Upper lobe of left lung (tissue), 6 donors: Measurements from ENCODE around the gene BCL2L14. TPM values are rescaled to one million over a fixed set of nuclear protein-coding genes. Genes with fewer than 3 reads are reported as not detected.

Experiments
- ATAC-seq, 2 donors: fragments of 200-7000 bp; cut with Tn5 transposase; one replicate each; pipeline ENCODE4 v1.9.1; 2022; ENCODE audit warnings: mild to moderate bottlenecking in 2 of 2, moderate library complexity in 2 of 2; ENCODE audit not compliant: low FRiP score in 2 of 2
- DNase-seq, 2 donors: peaks; one replicate each; pipeline ENCODE4 v3.0.0-alpha.2; 2019 to 2020
- H3K27ac ChIP-seq, 4 donors: fragments of 200-600 bp; sonication (generic); one replicate each; pipeline ENCODE4 v1.5.1; 2016 to 2019
- H3K27me3 ChIP-seq, 4 donors: fragments of 200-600 bp; sonication (generic); one replicate each; pipeline ENCODE4 v1.5.1; 2017 to 2019
- H3K36me3 ChIP-seq, 4 donors: fragments of 200-600 bp; sonication (generic); one replicate each; pipeline ENCODE4 v1.5.1; 2016 to 2019
- H3K4me1 ChIP-seq, 4 donors: fragments of 200-600 bp; sonication (generic); one replicate each; pipeline ENCODE4 v1.5.1; 2018 to 2019
- H3K4me3 ChIP-seq, 4 donors: fragments of 200-600 bp; sonication (generic); one replicate each; pipeline ENCODE4 v1.5.1; 2017 to 2019; ENCODE audit warnings: mild to moderate bottlenecking in 2 of 4, moderate library complexity in 1 of 4
- H3K9me3 ChIP-seq, 4 donors: fragments of 200-600 bp; sonication (generic); one replicate each; pipeline ENCODE4 v1.5.1; 2018 to 2019
- CTCF ChIP-seq, 6 experiments: fragments of 450-650 bp in 4 of 6; fragments of 200-600 bp in 2 of 6; sonication (generic) in 2 of 6; IDR thresholded peaks; one replicate each; pipeline ENCODE4 v1.5.1; 2016 to 2019; ENCODE audit warnings: antibody characterized with exemption in 6 of 6
- EP300 ChIP-seq, 4 donors: sonication (generic); formaldehyde crosslinking; IDR thresholded peaks; one replicate each; pipeline ENCODE4 v1.5.1; 2017; ENCODE audit warnings: antibody characterized with exemption in 4 of 4, control low read depth in 2 of 4
- POLR2A ChIP-seq, 4 donors: fragments of 450-650 bp; IDR thresholded peaks; one replicate each; pipeline ENCODE4 v1.5.1; 2016 to 2017; ENCODE audit warnings: antibody characterized with exemption in 4 of 4, mild to moderate bottlenecking in 2 of 4
- POLR2AphosphoS5 ChIP-seq, 2 donors: sonication (generic); formaldehyde crosslinking; IDR thresholded peaks; one replicate each; pipeline ENCODE4 v1.5.1; 2017; ENCODE audit warnings: antibody characterized with exemption in 2 of 2
- WGBS, 2 donors: methylation state at CpG; one replicate each; pipeline ENCODE4 v1.1.5; 2017 to 2018; 5-methylcytosine and 5-hydroxymethylcytosine counted together
- total RNA-seq, 6 donors: library from RNA; depleted of rRNA in 4 of 6; stranded (reverse); fragments of >200 nt in 4 of 6; gene quantifications; one replicate each; pipeline versions ENCODE4 v1.1.0 to v1.2.1, GENCODE V29; 2016 to 2021
- donor health status: DM: no; HTN: no; CAD: no; lungs with moderate emphysema.
- donor health status: DM: no; HTN: yes; CAD: no; lungs with severe emphysema.

The BCL2L14 gene
- total RNA-seq, 6 donors from 2014 or later: 0.57 to 4.6 (median 1.8) TPM; not detected in 1

DNA sequence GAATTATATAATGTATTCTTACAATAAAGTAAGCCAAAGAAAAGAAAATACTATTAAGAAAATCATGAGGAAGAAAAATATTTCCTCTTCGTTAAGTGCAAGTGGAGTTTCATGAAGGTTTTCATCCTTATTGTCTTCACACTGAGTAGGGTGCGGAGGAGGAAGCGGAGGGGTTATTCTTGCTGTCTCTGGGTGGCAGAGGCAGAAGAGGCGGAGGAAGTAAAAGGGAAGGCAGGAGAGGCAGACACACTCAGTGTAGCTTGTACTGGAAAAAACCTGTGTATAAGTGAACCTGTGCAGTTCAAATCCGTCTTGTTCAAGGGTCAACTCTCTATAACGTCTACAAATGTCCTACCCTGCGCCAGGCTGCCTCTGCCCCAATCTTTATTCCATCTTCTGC, 22.0 kb upstream of the BCL2L14 start:
- Histone ChIP-seq H3K27me3 (no peaks in the 10 kb centered on the region), H3K9me3 (no peaks in the 10 kb centered on the region), H3K4me1 (no peaks in the 10 kb centered on the region), H3K27ac (no peak overlapping the region), H3K36me3 (no peaks in the 10 kb centered on the region), H3K4me3 (no peak overlapping the region)
- TF ChIP-seq CTCF (IDR thresholded peaks at IDR 0.05) (no peak), POLR2AphosphoS5 (IDR thresholded peaks at IDR 0.05) (no peak)
- DNase-seq: no peak
- ATAC-seq: no peak
- WGBS, 2 donors: 92% methylated on average over 7 of the region's 7 CpGs

DNA sequence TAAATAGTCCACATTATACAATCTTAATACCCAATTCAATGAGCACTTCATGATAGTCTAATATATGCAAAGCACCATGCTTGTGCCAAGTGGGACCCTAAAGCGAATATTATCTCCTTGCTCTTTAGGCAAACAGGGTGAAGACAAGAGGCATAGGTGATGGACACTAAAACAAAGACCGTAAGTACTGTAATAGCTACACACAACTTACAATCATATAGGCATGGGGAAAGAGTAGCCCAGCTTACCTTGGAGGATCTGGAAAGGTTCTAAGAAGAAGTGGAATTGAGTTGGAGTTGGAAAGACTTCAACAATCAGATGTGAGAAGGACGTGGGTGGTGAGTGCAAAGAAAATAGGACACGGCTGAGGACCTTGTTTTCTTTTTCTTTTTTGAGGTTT, 19.1 kb upstream of the BCL2L14 start:
- Histone ChIP-seq H3K27ac (no peak overlapping the region), H3K9me3 (no peaks in the 10 kb centered on the region), H3K4me1 (no peaks in the 10 kb centered on the region), H3K4me3 (no peak overlapping the region), H3K36me3 (no peaks in the 10 kb centered on the region), H3K27me3 (no peaks in the 10 kb centered on the region)
- DNase-seq (no peak), ATAC-seq (no peak)
- TF ChIP-seq EP300 (IDR thresholded peaks at IDR 0.05): no peak
- no peak for TF ChIP-seq POLR2AphosphoS5 (IDR thresholded peaks at IDR 0.05)
- TF ChIP-seq POLR2A (IDR thresholded peaks at IDR 0.05): no peak
- 92% methylated on average over 4 of the region's 4 CpGs for WGBS, 2 donors

GRCh38 chr12:12054993-12055392, 15.7 kb upstream of the BCL2L14 start:
- WGBS, 2 donors: 63 to 77% methylated on average over 5 of the region's 5 CpGs
- H3K4me3 ChIP-seq: no peak overlapping the region

DNA sequence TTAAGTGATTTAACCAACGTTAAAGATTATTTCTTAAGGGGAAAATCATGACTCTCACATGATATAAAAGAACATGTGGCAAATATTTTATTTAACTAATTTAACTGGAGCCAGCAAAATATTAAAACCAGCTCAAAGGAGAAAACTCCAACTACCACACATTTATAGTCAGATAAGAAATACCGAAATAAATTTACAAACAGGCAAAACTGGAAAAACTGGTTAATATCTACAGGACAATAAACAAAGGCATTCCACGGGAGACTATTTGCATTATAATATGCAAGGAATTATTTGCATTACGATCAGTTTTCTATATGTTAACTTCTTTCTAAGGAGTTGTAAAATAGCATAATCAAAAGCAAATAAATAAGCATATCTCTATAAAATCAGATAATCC, 13.8 kb upstream of the BCL2L14 start:
- TF ChIP-seq CTCF (IDR thresholded peaks at IDR 0.05): no peak
- TF ChIP-seq POLR2AphosphoS5 (IDR thresholded peaks at IDR 0.05): no peak
- TF ChIP-seq POLR2A (IDR thresholded peaks at IDR 0.05): no peak
- no peak for TF ChIP-seq EP300 (IDR thresholded peaks at IDR 0.05)
- no peaks in the 10 kb centered on the region for H3K27me3 ChIP-seq
- no peaks in the 10 kb centered on the region for H3K9me3 ChIP-seq
- H3K36me3 ChIP-seq: no peaks in the 10 kb centered on the region
- ATAC-seq: no peak
- no peak overlapping the region for H3K27ac ChIP-seq
- WGBS, 2 donors: 62 to 70% methylated on average over 4 of the region's 4 CpGs
- no peak for DNase-seq
- H3K4me3 ChIP-seq: no peak overlapping the region
- no peaks in the 10 kb centered on the region for H3K4me1 ChIP-seq

More at GRCh38 chr12:12054993-12055392, 15.7 kb upstream of the BCL2L14 start:
- Histone ChIP-seq H3K36me3 (no peaks in the 10 kb centered on the region), H3K27ac (no peak overlapping the region), H3K9me3 (no peaks in the 10 kb centered on the region), H3K27me3 (no peaks in the 10 kb centered on the region), H3K4me1 (no peaks in the 10 kb centered on the region)
- TF ChIP-seq CTCF (IDR thresholded peaks at IDR 0.05) (no peak), POLR2AphosphoS5 (IDR thresholded peaks at IDR 0.05) (no peak), POLR2A (IDR thresholded peaks at IDR 0.05) (no peak), EP300 (IDR thresholded peaks at IDR 0.05) (no peak)
- DNase-seq (no peak), ATAC-seq (no peak)

GRCh38 chr12:12064596-12064995, 6.1 kb upstream of the BCL2L14 start:
- Histone ChIP-seq H3K4me3 (no peak overlapping the region), H3K9me3 (no peaks in the 10 kb centered on the region), H3K36me3 (no peaks in the 10 kb centered on the region), H3K27me3 (no peaks in the 10 kb centered on the region), H3K27ac (no peak overlapping the region), H3K4me1 (no peaks in the 10 kb centered on the region)
- WGBS, 2 donors: 93% methylated on average over 4 of the region's 4 CpGs
- ATAC-seq (no peak), DNase-seq (no peak)
- TF ChIP-seq POLR2A (IDR thresholded peaks at IDR 0.05) (no peak), CTCF (IDR thresholded peaks at IDR 0.05) (no peak), EP300 (IDR thresholded peaks at IDR 0.05) (no peak), POLR2AphosphoS5 (IDR thresholded peaks at IDR 0.05) (no peak)
